IPS-NIHi11 (cell line): ENCODE data around the gene SUPT3H.

Experiments used
- DNase-seq: peaks from one replicate; pipeline ENCODE4 v3.0.0; 2012; ENCODE audit warnings: mixed read lengths, low spot score

The SUPT3H gene

DNA sequence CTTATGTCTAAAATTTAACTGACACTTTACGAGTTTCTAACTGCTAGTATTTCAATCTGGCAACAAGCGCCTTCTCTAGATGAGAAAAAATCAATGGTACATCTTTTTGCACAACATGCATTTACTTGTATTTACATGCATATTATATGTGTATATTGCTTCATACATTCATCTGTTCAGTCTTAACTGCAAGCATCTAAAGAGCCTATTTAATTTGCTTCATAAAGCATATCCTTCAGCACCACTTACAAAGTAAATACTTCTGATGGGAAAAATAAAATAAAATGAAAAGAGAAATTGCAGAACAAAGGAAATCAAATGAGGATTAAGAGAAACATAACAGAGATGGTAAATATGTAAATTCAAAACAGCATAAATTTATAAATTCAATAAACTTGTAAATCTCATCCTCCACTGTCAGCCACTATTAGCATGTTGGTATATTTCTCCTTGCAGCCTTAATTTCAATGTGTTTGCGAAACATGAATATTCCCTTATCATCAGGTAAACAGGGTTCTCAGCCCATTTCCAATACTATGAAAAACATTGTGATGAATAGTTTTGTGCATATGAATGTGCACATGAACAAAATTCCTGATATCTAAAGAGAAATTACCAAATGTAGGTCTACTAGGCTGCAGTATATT, 382.1 kb downstream of the SUPT3H start:
- DNase-seq = no peak

DNA sequence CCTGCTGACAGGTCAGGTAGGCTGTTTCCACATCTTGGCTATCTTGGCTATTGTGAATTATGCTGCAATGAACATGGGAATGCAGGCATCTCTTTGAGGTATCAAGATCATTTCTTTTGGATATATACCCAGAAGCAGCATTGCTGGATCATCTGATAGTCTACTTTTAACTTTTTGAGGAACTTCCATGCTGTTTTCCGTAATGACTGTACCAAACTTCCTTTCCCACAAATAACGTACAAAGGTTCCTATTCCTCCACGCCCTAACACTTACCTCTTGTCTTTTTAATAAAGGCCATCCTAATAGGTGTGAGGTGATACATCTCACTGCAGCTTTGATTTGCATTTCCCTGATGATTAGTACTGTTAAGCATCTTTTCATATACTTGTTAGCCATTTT, 388.3 kb downstream of the SUPT3H start:
- no peak for DNase-seq

DNA sequence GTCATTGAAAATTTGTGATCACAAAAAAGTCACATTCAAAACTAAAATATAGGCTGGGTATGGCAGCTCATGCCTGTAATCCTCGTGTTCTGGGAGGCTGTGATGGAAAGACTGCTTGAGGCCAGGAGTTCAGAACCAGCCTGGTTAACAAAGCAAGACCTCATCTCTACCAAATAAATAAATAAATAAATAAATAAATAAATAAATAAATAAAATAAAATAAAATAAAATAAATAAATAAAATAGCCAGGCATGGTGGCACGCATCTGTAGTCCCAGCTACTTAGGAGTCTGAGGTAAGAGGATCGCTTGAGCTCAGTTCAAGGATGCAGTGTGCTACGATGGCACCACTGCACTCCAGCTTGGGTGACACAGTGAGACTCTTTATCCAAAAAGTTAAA, 392.7 kb downstream of the SUPT3H start:
- DNase-seq = no peak

DNA sequence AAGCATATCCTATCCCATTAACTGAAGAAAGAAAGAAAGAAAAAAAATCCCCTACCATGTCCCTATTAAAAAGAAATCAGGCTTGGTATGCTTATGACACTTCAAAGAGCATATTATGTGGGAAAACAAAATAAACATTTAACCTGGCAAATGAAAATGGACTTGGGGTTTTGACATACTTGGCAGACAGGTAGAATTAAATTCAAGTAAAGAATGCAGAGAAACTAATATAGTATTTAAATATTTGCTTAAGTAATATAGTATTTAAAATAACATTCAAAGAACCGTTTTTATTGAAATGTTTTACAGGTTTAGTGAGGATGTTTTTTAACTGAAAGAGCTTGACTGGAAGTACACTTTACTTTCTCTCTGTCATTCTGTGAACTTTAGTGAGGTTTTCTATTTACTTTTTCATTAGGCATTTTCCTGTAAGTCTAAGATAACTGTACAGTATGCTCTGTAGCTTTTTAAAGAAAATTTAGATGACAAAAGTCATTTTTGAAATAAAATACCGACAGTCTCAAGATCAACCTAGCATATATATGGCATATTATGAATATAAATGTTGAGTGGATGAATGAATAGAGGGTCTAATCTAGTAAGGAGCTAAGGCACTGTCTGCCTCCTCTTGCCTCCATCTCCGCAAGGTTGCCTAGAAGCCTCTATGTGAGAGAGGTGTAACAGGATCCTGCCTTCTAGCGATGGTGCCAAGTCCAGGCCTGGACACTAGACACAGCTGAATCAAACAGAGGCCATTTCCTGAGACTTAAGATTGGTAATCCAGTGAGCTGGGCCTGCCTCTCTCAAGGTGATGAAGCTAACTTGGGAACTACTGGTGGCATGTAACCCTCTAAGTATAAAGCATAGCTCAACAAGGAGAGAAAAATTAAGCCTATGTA, 394.0 kb downstream of the SUPT3H start:
- no peak for DNase-seq

DNA sequence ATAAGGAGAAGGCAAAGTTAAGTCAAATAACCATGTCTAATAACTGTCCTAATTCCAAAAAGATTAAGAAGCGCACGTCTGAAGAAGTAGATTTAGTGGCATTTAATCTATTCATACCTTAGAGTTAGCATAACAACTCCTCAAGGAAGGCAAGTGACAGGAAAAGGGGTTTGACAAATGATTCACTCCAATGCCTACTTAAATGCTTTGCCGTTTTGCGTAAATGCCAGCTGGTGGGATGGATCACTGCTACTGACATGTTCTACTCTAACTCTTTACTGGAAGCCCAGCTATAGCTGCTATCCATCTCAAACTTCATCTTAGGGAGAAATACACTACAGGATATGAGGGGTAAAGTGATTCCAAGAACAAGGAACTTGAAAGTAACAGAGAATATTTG, 396.9 kb downstream of the SUPT3H start:
- no peak for DNase-seq

DNA sequence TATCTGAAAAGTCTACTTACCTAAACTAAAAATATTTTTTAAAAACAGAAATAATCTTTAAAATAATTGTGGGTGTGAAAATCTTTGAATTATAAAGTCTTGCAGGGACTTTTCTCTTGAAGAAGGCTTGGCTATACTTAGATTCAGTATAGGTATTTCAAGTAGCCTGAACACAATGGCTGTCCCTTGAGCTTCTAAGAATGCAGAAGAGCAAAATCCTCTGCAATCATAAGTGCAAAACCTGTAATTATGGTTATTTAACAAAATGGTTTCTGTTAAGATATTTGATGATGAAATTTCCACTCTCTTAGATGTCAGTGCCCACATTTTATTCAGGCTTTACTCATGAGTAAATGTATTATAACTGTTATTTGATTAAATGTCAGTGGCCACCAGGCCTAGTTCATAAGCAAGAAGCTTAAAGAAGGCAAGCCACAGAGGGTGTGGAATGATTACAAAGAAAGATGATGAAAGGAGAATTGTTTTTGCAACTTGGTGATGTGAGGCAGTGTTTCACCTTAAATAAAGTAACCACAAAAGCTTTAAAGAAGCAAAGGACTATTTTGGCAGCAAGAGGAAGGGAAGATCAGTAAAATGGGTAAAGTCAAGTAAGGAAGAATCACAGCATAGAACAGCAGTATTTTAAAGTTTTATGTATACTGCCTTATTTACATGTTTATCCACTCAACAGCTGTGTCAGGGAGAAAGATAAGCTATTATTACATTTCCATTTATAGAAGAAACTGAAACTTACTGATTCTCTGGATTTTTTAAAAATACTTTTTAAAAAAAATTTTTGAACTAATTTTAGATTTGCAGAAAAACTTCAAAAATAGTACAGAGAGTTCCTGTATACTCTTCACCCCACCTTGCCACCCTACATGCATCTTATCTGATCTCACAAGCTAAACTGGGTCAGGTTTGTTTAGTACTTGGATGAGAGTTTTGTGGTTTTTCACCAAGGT, 400.8 kb downstream of the SUPT3H start:
- no peak for DNase-seq

DNA sequence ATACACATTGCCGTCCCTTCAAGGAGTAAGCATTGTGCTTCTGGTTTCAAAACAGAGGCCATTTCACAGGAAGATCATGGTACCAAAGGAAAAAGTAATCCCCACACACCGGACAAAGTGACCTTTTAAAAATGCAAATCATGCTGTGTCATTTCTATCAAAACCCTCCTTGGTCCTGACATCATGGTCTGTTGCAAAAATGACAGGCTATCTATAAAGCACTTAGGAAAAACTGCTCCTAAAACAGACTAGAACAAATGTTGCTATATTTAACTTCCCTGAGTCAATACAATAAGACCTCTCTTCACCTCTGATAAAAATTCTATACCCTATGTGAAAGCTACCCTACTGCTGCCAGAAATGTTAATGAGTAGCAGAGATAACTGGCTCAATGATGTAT, 403.2 kb downstream of the SUPT3H start:
- DNase-seq = no peak

DNA sequence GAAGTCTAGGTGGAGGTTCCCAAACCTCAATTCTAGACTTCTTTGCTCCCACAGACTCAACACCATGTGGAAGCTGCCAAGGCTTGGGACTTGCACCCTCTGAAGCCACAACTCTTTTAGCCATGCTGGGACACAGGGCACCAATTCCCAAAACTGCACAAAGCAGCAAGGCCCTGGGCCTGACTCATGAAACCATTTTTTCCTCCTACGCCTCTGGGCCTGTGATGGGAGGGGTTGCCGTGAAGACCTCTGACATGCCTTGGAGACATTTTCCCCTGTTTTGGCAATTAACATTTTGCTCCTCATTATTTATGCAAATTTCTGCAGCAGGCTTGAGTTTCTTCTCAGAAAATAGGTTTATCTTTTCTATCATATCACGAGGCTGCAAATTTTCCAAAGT, 405.0 kb downstream of the SUPT3H start:
- DNase-seq = no peak

DNA sequence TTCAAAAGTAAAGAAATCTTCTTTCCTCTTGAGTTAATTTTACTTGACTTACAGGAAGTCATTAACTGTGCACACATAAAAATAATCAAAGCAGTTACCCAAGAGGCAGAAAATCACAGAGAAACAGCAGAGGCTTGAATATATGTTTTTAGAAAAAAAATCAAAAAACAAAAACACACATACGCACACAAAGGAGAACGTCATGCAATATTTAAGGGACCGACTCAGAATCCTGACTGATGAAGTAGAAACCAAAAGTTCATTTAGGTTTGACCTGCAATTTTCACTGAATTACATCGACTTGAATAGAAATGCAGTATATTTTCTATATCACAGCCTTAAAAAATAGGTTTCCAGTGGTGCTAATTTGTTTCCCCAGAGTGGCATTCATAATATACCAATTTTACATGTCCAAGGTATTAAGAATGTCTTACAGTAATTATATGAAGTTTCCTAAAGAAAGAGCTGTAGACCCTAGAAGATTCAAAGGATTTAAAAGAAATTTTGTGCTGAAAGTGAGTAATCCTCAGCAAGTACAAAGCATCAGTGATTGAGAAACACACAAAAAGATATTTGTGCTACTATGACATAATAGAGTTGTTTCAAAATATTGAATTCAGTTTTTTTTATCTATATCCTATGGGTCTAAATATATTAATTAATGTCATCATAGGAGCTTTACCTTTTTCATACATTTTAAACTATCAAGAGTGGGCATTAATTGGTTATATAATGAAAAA, 408.1 kb downstream of the SUPT3H start:
- DNase-seq = no peak

DNA sequence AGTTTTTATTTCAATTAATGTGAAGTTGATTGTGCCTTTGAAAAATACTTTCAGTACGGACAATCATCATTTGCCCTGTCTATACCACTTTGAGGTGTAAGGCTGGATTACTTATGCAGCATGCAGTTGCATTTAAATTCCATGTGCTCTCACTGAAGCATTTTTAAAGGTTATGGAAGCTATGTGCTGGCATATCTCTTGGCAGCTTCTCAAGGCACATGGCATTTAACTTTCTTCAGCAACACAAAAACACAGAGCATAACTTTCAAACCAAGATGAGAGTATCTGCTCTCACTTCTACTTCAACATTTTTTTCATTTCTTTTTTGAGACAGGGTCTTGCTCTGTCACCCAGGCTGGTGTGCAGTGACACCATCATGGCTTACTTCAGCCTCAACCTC, 410.3 kb downstream of the SUPT3H start:
- DNase-seq = no peak

DNA sequence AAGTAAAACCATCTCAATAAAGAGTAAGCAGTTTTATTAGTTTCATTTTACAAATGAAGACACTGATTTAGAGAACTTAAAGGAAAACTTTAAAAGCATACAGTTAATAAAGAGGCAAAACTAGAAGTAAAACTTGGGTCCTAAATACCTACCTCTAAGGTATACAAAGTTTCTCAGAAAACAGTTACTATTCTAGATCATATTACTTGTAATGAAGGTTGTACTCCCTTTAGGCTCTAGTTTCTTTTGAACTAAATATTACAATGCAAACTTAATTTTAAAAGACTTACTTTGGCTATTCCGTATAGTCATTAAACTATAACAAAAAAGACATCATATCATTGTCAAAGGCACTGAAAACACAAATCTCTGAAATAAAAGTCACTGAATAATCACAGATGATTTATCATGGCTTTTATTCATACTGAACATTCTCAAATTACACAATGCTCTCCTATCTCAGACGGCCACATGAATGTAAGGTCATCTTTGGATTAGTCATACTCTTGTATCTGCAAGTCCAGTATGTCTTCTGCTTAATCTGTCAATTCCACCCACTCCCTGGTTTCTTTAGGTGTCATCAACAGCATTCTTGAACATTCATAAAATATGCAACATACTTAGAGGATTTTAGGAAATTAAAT, 411.2 kb downstream of the SUPT3H start:
- DNase-seq = no peak

DNA sequence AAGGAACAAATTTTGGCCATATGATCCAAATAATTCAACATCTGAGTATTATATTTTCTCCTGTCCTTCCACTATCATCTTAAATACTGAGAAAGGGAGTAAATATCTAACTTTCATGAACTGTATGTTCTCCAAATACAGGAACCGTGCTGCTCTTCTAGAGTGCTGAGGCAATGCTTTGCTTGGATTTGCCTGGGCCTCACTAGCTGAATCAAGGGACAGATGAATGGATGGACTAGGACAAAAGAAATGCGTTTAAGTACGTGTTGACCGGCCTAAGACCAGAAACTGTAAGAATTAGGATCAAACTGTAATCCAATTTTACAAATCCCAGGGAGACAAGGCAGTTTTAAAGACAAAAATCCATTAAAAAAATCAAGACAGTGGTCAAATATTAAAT, 412.0 kb downstream of the SUPT3H start:
- no peak for DNase-seq

DNA sequence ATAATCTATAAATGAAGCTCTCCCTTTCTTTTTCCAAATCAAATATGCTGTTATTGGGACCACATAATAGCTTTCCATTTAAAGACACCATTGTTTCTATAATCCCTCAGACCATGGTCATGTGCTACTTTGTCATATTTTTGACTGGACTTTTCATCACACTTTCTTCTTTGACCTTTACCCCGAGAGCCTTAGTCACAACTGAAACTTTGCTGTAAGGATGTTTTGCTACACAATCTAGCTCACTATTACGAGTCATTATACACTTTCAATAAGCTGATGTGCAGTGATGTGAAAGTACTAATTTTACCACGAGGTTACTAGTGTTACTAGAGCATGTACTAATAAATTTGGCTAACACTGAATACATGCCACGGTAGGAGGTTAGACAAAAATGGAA, 416.8 kb downstream of the SUPT3H start:
- no peak for DNase-seq

DNA sequence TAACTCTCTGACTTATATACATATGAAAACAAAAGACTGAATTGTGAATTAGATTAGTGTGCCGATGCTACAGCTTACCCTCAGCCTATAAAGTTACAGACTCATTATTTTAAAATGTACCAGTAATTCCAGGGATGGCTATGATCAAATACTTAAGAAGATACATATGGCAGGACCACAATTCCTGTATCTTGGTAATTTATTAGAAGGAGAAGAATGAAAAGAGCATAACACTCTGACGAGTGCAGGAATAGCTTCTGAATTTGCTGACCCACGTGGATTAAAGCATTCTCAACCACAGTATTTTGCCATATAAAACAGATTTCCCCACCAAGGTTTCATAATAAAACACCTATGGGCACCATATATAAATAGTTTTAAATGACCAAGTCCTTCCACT, 418.1 kb downstream of the SUPT3H start:
- no peak for DNase-seq

DNA sequence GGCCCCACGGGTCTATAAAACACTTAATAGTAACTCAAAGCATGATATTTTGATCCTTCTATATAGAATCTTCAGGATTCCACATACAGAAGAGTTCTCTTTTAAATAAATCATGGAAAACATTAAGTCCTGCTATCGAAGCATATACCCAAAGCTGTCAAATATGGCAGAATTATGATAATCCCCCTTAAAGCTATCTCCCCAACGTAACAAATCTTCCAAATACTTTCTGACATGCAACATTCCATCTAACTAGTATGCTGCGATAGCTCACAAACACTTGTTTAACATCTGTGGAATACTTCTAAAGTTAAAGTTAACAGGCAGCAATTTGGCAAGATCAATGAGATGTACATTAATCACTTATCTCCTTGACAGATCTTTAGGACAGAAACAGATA, 420.6 kb downstream of the SUPT3H start:
- no peak for DNase-seq

DNA sequence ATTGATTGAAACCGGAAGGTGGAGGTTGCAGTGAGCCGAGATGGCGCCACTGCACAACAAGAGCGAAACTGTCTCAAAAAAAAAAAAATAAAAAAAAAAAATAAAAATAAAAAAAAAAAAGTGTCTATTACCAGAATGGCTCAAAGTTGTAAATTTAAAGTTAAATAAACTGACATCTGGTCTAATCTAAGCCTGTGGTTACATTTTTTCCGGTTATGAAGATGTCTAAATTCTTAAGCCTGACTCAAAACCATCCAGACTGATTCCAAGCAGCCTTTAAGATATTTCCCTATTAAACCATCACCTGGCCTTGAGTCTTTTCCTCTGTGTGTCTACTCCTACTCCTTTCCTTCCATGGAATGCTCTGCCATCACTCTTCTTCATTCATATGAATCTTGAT, 421.3 kb downstream of the SUPT3H start:
- DNase-seq = no peak

DNA sequence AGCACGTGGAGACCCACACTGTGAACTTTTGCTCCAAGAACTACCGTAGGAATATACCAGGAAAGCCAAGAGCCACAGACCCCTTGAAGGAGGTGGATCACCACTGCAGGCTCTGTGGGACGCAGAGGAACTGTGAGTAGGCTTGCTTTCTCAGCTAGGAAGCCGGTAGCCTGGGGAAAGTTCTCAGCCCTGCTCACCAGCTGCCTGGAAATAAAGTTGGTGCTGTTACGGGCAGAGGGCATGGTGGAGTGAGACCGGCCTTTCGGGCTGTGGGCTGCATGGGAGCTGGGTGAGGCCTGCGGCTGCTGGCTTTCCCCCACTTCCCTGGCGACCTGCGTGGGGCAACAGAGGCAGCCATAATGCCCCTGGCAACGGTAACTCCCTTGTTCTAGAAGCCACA, 422.6 kb downstream of the SUPT3H start:
- no peak for DNase-seq

DNA sequence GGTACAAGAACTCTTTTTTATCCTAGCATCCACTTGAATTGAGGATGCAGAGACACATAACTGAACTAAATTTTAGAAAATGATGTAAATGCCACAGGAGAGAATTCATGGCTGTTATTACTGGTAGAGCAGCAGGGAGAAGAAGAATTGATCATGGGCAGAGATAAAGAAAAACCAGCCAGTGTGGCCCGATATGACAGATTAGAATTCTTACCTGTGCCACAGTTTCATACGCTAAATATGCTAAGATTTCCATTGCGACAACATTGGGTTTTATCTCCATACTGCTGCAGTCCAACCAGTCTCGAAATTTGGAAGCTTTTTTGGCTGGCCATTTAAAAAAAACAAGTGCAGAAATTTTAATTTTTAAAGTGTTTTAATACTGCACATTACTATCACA, 423.5 kb downstream of the SUPT3H start:
- DNase-seq = no peak

DNA sequence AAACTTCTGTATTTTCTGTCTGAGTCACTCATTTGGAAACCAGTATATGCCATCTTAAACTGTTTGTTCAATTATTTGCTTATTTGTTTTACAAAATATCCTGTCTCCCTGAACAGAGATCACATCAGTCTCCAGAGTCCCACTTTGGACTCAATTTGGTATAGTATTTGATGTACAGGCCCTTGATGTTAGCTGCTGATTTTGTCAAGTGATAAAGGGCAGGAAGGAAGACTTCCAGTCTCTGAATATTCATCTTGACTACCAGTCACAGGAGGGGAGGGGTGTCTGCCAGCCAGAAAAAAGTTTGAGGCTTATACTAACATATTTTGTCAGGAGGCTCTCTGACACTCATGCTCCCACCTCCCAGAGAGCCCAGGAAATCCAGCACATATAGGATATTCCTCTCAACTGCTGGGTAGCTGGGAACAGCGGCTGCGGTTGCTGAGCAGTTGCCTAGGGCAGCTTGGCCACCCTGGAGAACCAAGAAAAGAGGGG, 426.4 kb downstream of the SUPT3H start:
- DNase-seq = no peak

DNA sequence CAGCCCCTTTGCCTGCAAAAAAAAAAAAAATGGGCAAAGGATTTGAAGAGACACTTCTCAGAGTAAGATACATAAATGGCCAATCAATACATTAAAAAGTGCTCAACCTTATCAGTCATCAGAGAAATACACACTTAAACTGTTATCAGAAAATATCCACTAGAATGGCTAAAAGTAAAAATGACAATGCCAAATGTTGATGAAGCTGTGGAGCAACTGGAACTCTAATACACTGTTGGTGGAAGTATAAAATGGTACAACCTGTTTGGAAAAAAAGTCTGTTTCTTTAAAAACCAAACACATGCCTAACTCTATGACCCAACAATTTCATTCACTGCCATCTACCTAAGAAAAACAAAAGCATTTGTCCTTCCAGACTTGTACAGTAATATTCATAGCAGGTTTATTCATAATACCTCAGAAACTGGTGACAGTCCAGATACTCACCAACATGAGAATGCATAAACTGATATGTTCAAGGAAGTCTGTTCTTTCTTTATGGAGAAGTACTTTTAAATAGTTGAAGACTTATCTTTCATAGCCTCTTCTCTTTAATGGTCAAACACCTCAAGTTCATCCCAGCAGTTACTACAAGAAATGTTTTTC, 428.0 kb downstream of the SUPT3H start:
- DNase-seq = no peak

DNA sequence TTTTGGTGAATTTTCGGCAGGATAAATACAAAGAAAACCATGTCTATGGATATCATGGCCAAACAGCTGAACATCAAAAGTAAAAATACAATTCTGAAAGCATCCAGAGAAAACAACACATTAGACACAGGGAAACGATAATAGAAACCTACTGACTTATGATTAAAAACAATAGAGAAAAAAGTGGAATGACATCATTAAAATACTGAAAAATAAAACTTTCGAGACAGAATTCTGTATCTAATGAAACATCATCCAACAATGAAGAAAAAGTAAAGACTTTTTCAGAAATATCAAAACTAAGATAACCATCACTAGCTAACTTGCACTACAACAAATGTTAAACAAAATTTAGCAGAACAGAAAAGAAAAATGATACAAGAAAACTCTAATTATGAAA, 434.2 kb downstream of the SUPT3H start:
- DNase-seq = no peak
